Non-pigmented ciliary epithelial cell (primary cell): ENCODE measurements around the gene TNFRSF6B.

ENCODE experiments used
- DNase-seq: peaks from one replicate; pipeline ENCODE4 v3.0.0-alpha.2; 2010; ENCODE audit warnings: low read depth

The TNFRSF6B gene

GRCh38 chr20:63697868-63698545 lies 1.6 kb downstream of the TNFRSF6B start:
- DNase-seq: no peak

GRCh38 chr20:63698739-63699465 lies 2.5 kb downstream of the TNFRSF6B start:
- peak; percentile 71 for DNase-seq

GRCh38 chr20:63699466-63700198 lies 3.2 kb downstream of the TNFRSF6B start:
- DNase-seq: no peak

GRCh38 chr20:63700199-63701050 lies 4.0 kb downstream of the TNFRSF6B start:
- no peak for DNase-seq

GRCh38 chr20:63701051-63701328 lies 4.5 kb downstream of the TNFRSF6B start:
- DNase-seq: no peak

- DNase-seq: no peak
Observed at GRCh38 chr20:63701329-63702035, 5.0 kb downstream of the TNFRSF6B start.

- DNase-seq: no peak
Observed at GRCh38 chr20:63702036-63702665, 5.7 kb downstream of the TNFRSF6B start.

GRCh38 chr20:63702751-63703470 lies 6.5 kb downstream of the TNFRSF6B start:
- DNase-seq: no peak

GRCh38 chr20:63703471-63703975 lies 7.1 kb downstream of the TNFRSF6B start:
- DNase-seq: no peak

GRCh38 chr20:63703976-63704748 lies 7.7 kb downstream of the TNFRSF6B start:
- DNase-seq: no peak

- no peak for DNase-seq
Observed at GRCh38 chr20:63704749-63705117, 8.3 kb downstream of the TNFRSF6B start.

GRCh38 chr20:63705232-63706026 lies 9.0 kb downstream of the TNFRSF6B start:
- DNase-seq: no peak

- no peak for DNase-seq
Observed at GRCh38 chr20:63706027-63706695, 9.7 kb downstream of the TNFRSF6B start.

- DNase-seq: no peak
Observed at GRCh38 chr20:63706852-63707557, 10.6 kb downstream of the TNFRSF6B start.

GRCh38 chr20:63707558-63708300 lies 11.3 kb downstream of the TNFRSF6B start, which contains the start of the genes ARFRP1 and ZGPAT:
Gene ARFRP1 (minus strand): TSS chr20:63707976. CDS start chr20:63707091, 885 bp downstream.
Gene ZGPAT (plus strand): TSS chr20:63708039. CDS start chr20:63708581, 542 bp downstream.
- no peak for DNase-seq
